AG08395 (cell line): ENCODE data around the gene PPP1R18.
"Not testable (repeated sequence)": the region's sequence is repeated elsewhere in the genome, so short reads cannot be mapped to it uniquely, and the experiment has no call there.

Experiments
- DNase-seq: peaks from one replicate; pipeline ENCODE4 v3.0.0; 2012; ENCODE audit warnings: mixed read lengths, low spot score

PPP1R18 gene

GRCh38 chr6:30666300-30666699 is 20.1 kb downstream of the PPP1R18 start:
- DNase-seq, result not testable (repeated sequence)

GRCh38 chr6:30664994-30665767 is 21.3 kb downstream of the PPP1R18 start:
- DNase-seq, result no peak

GRCh38 chr6:30657922-30658321 is 28.5 kb downstream of the PPP1R18 start:
- DNase-seq, result not testable (repeated sequence)

- DNase-seq, result no peak
Observed at GRCh38 chr6:30657454-30657853, 29.0 kb downstream of the PPP1R18 start.

GRCh38 chr6:30656513-30656912 is 29.9 kb downstream of the PPP1R18 start:
- DNase-seq, result no peak

- no peak for DNase-seq
Observed at GRCh38 chr6:30655743-30656094, 30.7 kb downstream of the PPP1R18 start.

GRCh38 chr6:30654798-30655742 is 31.4 kb downstream of the PPP1R18 start:
- DNase-seq, result no peak

GRCh38 chr6:30651143-30651542 is 35.3 kb downstream of the PPP1R18 start:
- DNase-seq, result no peak

- DNase-seq, result peak; percentile 81
Observed at GRCh38 chr6:30647242-30648116, 39.0 kb downstream of the PPP1R18 start.

- DNase-seq, result peak; percentile 99
Observed at GRCh38 chr6:30646450-30647241, 39.8 kb downstream of the PPP1R18 start, which contains the start of gene C6orf136. Gene C6orf136 (plus strand): TSS chr6:30647133. CDS start chr6:30647232, 99 bp downstream.

- no peak for DNase-seq
Observed at GRCh38 chr6:30645989-30646388, 40.5 kb downstream of the PPP1R18 start.

GRCh38 chr6:30644769-30645168 is 41.7 kb downstream of the PPP1R18 start:
- no peak for DNase-seq

GRCh38 chr6:30643656-30644055 is 42.8 kb downstream of the PPP1R18 start:
- DNase-seq, result no peak

- no peak for DNase-seq
Observed at GRCh38 chr6:30641048-30641447, 45.4 kb downstream of the PPP1R18 start.

- DNase-seq, result no peak
Observed at GRCh38 chr6:30640481-30640880, 46.0 kb downstream of the PPP1R18 start.

- no peak for DNase-seq
Observed at GRCh38 chr6:30635834-30636233, 50.6 kb downstream of the PPP1R18 start.

GRCh38 chr6:30626484-30627366 is 59.7 kb downstream of the PPP1R18 start, which contains the start of gene ATAT1:
Gene ATAT1 (plus strand): TSS chr6:30626874.
- DNase-seq, result peak; percentile 93
